HG02885 (cell line): ENCODE results near the gene PHLDA3.
A peak's percentile ranks its signal among the peaks of the same experiment; 100 is the strongest.

Source experiments
- ATAC-seq: cut with Tn5 transposase; IDR thresholded peaks from one replicate; pipeline ENCODE4 v1.9.1; 2021; ENCODE audit warnings: mild to moderate bottlenecking; ENCODE audit not compliant: unreplicated experiment, poor library complexity

PHLDA3 gene

GRCh38 chr1:201468501-201468843 is 516 bp downstream of the PHLDA3 start:
- peak; percentile 52 for ATAC-seq

DNA sequence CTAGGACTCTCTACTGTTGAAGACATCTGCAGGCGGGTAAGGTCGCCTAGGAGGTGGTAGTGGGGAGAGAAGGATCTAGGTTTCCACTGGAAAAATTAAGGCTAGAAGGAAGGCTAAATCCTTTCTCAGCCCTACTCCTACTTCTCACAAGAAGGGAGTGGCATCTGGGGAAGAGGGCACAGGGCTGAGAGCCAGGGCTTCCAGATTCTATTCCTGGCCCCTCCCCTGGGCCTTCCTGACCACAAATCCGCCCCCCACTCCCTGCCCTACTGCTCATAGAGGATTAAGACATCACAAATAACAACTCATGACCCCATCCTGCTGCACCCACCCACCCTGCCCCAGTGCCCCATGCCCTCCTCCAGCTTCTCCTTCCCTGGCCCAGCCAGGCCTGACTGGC is 2.5 kb downstream of the PHLDA3 start:
- no peak for ATAC-seq

DNA sequence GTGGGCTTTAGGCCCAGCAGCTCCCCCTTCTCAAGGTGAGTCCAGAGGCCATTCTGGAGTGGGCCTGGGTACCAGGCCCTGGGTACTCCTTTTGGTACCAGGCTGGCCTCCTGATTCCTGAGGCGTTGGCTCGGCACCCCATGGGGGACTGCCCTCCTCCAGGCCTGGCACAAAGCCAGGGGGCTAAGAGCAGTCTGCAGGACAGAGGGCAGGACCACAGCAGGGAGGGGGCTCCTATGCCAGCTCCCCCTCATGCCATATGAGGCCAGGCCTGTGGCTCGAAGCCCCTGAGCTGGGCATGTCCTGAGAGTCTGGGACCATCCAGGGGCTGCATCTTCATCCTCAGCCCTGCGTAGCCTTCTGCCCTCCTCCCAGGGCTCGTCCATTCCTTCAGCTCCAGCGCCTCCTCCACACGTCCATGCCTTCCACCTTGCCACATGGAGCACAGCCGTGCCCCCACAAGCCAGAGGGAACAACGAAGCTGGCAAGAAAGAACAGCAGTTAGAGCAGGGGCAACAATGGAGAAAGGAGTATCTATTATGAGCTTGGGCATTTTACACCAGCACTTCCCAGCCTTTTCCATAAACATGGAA is 3.2 kb downstream of the PHLDA3 start:
- ATAC-seq: no peak

- ATAC-seq: no peak
These were observed 5.9 kb downstream of the PHLDA3 start for GRCh38 chr1:201463071-201463552.

DNA sequence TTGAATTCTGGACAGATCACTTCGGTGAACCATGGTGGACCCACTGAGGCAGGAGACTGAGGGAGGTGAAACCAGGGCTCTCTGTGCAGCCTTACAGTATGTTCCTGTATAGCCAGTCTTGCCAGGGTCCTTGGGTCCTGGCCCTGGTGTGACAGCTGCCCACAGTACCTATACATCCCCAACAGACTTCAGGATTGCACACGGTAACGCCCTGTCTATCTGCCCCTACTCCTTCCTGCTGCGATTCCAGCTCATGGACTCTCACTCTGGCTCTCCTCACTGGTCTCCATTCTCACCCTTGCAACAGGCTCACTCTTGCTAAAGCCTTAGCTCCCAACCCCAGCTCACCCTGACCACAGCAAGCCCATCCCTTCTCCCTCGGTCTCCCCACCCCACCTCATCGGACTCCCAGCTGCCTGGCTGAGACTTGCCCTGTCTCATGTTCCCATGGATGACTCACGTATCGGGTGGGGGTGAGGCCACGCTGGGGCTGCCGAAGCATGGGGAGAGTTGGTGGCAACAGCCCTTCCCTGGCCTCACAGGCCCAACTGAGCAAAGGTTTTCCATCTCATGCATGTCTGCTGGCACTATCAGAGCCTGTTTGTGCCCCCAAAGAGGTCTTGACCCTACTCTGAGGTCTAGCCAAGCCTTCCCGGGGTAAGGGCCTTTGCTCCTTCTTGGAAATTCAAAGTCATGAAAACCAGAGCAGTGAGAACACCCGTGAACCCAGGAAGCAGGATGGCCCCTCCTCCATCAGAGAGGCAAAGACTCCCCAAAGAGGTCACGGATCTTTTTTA is 7.1 kb downstream of the PHLDA3 start:
- ATAC-seq: no peak

DNA sequence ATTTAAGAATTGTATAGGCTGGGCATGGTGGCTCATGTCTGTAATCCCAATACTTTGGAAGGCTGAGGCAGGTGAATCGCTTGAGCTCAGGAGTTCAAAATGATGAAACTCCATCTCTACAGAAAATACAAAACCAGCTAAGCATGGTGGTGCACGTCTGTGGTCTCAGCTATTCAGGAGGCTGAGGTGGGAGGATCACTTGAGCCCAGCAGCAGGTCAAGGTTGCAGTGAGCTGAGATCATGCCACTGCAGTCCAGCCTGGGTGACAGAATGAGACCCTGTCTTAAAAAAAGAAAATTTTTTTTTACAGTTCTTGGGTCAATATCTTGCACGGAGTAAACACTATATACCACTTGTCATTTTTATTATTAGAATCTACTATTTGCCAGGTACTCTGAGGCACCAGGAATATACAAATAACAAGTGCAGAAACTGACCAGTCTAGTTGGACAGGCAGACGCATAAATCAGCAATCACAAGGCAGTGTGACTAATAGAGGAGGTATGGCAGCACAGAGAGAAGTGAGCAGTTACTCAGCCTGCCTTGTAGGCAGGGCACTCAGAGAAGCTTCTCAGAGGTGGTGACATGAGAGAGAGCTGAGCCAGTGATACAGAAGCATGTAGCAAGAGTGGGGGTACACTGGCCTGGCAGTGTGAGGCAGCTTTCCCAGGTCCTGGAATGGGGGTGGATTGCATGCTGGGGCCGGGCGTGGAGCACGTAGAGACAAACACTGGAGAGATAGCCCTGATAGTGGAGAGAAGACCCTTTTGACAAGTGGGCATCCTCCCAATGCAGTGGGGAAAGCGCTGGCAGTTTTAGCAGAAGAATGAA is 8.0 kb downstream of the PHLDA3 start:
- ATAC-seq: no peak

DNA sequence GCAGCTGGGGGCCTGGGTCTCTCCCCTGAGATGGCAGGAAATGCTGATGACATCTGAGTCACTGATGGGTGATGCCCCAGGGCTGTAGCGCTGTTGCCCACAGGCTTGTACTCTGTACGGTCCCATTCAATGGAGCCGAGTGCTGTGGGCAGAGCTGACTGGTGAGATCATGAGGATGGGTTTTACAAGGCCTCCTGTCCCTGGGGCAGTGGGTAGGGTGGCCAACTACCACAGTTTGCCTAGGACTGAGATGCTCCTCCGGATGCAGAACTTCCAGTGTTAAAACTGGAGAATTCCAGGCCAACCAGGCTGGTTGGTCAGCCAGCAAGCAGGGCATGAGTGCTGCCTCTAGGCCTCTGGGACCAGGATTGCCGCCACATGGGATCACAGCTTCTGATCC is 9.2 kb downstream of the PHLDA3 start:
- no peak for ATAC-seq

GRCh38 chr1:201459052-201459451 is 9.9 kb downstream of the PHLDA3 start:
- ATAC-seq: no peak

DNA sequence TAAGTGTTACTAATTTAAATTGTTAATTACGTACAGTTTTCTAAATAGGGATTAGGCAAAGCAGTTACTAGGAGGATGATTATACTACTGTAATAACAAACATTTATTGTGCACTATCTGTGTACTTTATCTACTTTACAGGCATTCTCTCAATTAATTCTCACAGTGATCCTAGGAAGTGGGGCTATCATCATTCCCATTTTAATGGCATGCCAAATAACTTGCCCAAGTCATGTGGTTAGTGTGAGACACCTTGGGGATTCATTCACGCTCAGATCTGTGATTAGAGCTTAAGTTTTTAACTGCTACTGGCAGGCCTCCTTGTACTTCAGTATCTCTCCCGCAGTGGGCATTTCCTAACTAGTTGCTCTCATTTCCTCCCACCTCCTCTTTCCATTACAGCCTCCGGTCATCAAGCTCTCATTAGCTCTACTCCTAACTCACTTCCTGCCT is 11.5 kb downstream of the PHLDA3 start:
- no peak for ATAC-seq

- ATAC-seq: peak; percentile 59
These were observed 12.3 kb downstream of the PHLDA3 start for GRCh38 chr1:201456499-201457309.

DNA sequence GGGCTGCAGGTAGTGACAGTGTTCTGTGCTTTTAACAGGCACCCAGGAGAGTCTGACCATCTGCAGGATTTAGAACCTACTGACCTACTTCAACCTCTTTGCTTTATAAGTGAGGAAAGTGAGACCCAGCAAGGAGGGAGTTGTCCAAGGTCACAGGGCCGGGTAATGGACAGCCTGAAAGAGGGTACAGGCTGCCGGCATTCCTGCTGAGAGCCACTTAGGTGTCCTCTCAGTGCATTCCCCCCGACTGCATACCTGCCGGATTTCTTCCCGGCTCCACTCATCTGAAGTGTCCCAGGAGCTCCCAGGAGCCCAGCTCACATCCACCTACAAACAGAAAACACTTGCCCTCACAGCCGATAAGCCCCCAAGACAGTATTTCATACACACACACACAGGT is 13.9 kb downstream of the PHLDA3 start:
- no peak for ATAC-seq

- no peak for ATAC-seq
These were observed 14.4 kb downstream of the PHLDA3 start for GRCh38 chr1:201454608-201455007.

DNA sequence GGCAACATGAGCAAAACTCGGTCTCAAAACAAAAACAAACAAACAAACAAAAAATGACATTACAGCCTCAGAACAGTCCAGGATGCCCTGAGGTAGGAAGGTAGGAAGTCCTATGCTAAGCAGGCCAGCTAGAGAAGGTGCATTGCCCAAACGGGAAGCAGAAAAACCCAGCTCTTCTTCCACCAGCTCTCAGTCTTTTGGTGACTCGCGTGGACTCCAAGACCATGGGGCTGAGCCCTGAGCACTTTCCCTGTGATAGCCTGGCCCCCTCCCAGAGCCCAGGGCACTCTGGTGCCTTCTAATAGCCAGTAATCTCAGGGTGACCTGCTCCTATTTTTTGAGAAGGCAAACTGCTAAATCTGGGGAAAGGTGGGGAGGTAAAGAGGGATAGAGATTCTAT is 16.1 kb downstream of the PHLDA3 start:
- no peak for ATAC-seq

DNA sequence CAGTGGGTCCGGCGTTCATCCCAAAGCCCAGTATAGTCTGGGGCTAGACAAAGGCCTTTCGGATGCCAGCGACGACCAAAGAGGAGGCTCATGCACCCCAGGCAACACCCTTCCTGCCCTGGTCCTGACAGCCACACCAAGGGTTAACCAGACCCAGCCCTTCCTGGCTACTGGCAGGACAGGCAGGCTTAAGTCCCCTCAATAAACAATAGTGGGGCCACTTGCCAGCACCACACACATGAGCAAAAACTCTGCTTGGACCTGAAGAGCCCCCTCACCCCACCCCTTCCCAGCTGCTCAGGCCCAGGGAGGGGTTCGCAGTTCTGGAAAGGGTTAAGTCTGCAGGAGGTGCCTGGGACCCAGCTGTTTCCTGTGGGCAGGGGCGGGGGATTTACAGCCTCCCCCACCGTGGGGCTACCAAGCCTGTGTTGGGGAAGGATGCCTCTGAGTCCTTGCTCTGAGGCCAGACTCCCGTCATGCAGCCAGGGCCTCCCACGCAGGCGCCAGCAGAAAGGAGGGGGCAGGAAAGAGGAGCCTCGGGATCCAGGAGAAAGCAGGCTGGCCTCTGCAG is 18.2 kb downstream of the PHLDA3 start:
- ATAC-seq: no peak

DNA sequence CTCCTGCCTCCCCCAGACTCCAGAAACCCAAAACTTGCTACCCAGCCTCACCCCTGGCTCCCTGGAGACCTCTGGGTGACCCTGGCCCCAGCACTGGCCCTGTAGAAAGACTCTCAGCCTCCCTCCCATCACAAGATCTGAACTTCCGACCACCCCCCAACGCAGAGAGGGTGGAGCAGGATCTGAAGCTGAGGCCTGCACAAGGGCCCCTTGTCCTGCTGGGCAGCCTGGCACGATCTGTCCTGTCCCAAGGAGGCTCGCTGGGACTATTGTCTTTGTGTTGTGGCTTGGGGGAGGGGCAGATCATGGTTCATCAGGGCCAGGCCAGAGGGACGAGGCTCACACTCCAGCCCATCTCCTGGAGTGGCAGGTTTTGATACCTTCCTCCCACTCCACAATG is 20.0 kb downstream of the PHLDA3 start:
- ATAC-seq: no peak

GRCh38 chr1:201447903-201448871 is 20.8 kb downstream of the PHLDA3 start:
- ATAC-seq: peak; percentile 80

- no peak for ATAC-seq
These were observed 23.7 kb downstream of the PHLDA3 start for GRCh38 chr1:201445310-201445709.

DNA sequence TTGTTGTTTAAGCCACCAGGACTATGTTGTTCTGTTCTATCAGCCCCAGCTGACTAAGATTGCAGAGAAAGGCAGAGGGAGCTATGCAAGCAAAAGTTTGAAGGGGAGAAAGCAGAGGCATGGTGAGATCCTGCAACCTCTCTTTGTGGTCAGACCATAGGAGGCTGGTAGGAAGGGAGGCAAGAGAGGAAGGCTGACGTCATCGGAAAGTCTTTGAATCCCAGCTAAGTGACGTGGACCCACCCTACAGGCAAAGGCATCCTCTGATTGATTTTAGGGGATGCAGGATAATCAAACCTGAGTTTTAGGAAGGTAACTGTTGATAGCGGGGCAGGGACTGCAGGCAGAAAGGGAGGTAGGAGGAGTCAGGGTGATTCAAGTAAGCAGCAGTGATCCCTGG is 24.2 kb downstream of the PHLDA3 start:
- no peak for ATAC-seq

- ATAC-seq: no peak
These were observed 25.2 kb downstream of the PHLDA3 start for GRCh38 chr1:201443747-201444146.
